Effector memory CD4-positive, alpha-beta T cell (primary cell): ENCODE results near the gene ERFL.
"Not testable (repeated sequence)": the region's sequence is repeated elsewhere in the genome, so short reads cannot be mapped to it uniquely, and the experiment has no call there.

Source experiments
- DNase-seq, 3 donors: peaks; one replicate each; pipeline ENCODE4 v3.0.0-alpha.2; 2020
- H3K27ac ChIP-seq: 2 replicates; pipeline ENCODE4 v1.7.0; 2013; ENCODE audit warnings: mild to moderate bottlenecking, low read length, moderate library complexity; ENCODE audit not compliant: insufficient read depth, poor library complexity, severe bottlenecking
- H3K27me3 ChIP-seq: replicated peaks from 2 replicates; pipeline ENCODE4 v1.7.0; 2013; ENCODE audit warnings: mild to moderate bottlenecking, low read length; ENCODE audit not compliant: insufficient read depth, control insufficient read depth, poor library complexity, severe bottlenecking
- H3K36me3 ChIP-seq: 2 replicates; pipeline ENCODE4 v1.7.0; 2013; ENCODE audit warnings: mild to moderate bottlenecking, low read length, moderate library complexity; ENCODE audit not compliant: control insufficient read depth, insufficient read depth
- H3K4me1 ChIP-seq: 2 replicates; pipeline ENCODE4 v1.7.0; 2013; ENCODE audit warnings: low read length, mild to moderate bottlenecking; ENCODE audit not compliant: control insufficient read depth, insufficient read depth, poor library complexity, severe bottlenecking
- H3K4me3 ChIP-seq: 2 replicates; pipeline ENCODE4 v1.7.0; 2013; ENCODE audit warnings: low read length, low read depth, mild to moderate bottlenecking; ENCODE audit not compliant: insufficient read depth, poor library complexity, severe bottlenecking
- H3K9me3 ChIP-seq: 2 replicates; pipeline ENCODE4 v1.7.0; 2013; ENCODE audit warnings: mild to moderate bottlenecking, low read length, moderate library complexity; ENCODE audit not compliant: control insufficient read depth

The ERFL gene

DNA sequence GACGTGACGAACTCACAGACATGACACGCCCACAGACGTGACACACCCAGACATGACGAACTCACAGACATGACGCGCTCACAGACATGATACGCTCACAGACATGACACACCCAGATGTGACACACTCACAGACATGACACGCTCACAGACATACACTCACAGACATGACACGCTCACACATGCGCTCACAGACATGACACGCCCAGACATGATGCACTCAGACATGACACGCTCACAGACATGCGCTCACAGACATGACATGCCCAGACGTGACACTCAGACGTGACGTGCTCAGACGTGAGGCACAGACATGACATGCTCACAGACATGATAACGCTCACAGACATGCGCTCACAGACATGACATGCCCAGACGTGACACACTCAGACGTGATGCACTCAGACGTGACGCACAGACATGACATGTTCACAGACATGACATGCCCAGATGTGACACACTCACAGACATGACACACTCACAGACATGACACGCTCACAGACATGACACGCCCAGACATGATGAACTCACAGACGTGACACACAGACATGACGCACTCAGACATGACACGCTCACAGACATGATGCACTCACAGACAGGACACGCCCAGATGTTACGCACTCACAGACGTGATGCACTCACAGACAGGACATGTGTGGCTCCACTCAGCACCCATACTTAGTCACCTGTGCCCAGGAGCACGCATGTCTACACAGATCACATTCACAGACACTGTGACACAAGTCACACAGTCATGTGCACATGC lies 8.1 kb downstream of the ERFL start:
- Histone ChIP-seq H3K27ac (no peak overlapping the region), H3K4me3 (no peak overlapping the region), H3K9me3 (no peaks in the 10 kb centered on the region), H3K27me3 (peaks cover 9% of the 10 kb centered on the region), H3K36me3 (no peaks in the 10 kb centered on the region), H3K4me1 (peaks cover 9% of the 10 kb centered on the region)
- no peak for DNase-seq

DNA sequence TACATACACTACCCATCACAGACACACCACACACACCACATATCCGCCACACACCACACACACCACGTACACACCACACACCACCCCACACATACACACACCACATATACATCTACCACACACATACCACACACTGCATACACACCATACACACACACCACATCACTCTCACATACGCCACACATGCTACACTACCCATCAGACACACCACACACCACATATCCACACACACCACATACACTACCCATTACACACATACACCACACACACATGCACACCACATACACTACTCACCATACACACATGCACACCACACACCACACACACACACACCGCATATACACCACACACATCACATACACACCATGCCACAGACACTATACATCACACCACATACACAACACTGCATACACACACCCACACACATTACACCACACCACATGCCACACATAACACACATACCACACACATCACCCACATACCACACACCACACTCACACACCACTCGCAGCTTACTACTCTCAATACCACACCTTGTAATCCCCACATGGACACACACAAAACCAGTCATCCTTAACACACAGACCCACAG lies 9.5 kb downstream of the ERFL start:
- H3K27ac ChIP-seq, result no peak overlapping the region
- H3K4me1 ChIP-seq, result peaks cover 21% of the 10 kb centered on the region
- no peak overlapping the region for H3K4me3 ChIP-seq
- DNase-seq, result no peak
- H3K27me3 ChIP-seq, result peaks cover 15% of the 10 kb centered on the region
- no peaks in the 10 kb centered on the region for H3K36me3 ChIP-seq
- H3K9me3 ChIP-seq, result no peaks in the 10 kb centered on the region

DNA sequence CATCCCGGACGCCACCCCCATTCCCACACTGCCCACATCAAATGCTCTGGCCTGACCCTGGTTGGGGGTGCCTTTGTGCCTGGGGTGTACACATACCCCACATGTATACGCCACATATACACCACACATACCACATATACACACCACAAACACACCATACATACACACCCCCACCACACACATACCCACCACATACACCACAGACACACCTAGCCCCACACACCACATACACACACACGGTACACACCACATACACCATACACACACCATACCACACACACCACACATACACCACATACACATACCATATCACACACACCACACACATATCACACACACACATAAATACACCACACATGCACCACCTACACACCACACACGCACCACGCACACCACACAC lies 10.2 kb downstream of the ERFL start:
- Histone ChIP-seq H3K9me3 (no peaks in the 10 kb centered on the region), H3K4me3 (no peak overlapping the region), H3K4me1 (peaks cover 26% of the 10 kb centered on the region)

DNA sequence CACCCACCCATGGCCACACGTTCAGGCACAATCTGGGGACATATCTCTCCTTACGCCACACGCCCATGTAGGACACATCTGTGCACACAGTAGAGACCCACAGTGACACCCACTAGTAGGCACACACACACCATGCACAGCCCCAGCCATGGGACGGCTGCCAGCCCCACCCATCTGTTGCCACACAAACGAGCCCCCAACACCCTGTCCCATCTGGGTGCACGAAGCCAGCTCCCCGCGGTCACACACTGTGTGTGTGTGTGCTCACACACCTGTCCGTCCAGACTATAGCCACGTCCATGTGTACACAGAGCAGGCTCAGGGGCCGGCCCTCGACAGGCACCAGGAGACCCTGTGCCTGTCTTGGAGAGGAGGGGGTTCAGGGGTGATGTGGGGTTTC lies 10.6 kb downstream of the ERFL start:
- DNase-seq, result no peak
- no peaks in the 10 kb centered on the region for H3K9me3 ChIP-seq
- no peak overlapping the region for H3K4me3 ChIP-seq
- no peak overlapping the region for H3K27ac ChIP-seq
- peaks cover 30% of the 10 kb centered on the region for H3K4me1 ChIP-seq
- no peaks in the 10 kb centered on the region for H3K36me3 ChIP-seq
- peaks cover 20% of the 10 kb centered on the region for H3K27me3 ChIP-seq

More for the DNA sequence above, 10.2 kb downstream of the ERFL start:
- no peaks in the 10 kb centered on the region for H3K36me3 ChIP-seq
- no peak for DNase-seq
- peaks cover 20% of the 10 kb centered on the region for H3K27me3 ChIP-seq
- H3K27ac ChIP-seq, result no peak overlapping the region

DNA sequence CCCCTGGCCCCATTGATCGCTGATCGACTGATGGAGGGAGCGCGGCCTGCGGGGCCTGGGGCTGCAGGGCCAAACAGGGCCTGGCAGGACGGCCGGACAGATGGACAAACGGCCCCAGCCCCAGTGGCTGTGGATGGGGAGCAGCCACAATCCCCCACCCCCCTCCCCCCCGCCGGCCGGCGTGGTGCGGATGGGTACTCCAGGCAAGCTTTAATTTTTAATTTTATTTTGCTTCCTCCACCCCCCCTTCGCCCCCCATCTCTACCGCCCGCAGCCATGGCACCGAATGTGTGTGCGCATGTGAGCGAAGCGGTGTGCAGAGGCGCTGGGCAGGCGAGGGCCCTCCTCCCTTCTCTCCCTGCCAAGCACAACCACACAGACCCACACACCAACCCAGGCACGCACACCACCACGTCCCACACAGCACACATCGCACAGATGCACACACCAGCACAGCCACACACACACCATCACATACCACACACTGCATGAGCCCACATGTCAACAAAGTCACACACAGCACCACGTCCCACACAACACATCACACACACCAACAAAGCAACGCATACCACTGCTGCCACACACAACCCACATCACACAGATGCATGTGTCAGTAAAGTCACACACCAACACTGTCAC lies 12.4 kb downstream of the ERFL start:
- Histone ChIP-seq H3K9me3 (no peaks in the 10 kb centered on the region), H3K4me3 (peak overlapping the region; percentile 33), H3K27ac (no peak overlapping the region), H3K36me3 (no peaks in the 10 kb centered on the region), H3K4me1 (peaks cover 42% of the 10 kb centered on the region), H3K27me3 (peaks cover 20% of the 10 kb centered on the region)
- no peak for DNase-seq

DNA sequence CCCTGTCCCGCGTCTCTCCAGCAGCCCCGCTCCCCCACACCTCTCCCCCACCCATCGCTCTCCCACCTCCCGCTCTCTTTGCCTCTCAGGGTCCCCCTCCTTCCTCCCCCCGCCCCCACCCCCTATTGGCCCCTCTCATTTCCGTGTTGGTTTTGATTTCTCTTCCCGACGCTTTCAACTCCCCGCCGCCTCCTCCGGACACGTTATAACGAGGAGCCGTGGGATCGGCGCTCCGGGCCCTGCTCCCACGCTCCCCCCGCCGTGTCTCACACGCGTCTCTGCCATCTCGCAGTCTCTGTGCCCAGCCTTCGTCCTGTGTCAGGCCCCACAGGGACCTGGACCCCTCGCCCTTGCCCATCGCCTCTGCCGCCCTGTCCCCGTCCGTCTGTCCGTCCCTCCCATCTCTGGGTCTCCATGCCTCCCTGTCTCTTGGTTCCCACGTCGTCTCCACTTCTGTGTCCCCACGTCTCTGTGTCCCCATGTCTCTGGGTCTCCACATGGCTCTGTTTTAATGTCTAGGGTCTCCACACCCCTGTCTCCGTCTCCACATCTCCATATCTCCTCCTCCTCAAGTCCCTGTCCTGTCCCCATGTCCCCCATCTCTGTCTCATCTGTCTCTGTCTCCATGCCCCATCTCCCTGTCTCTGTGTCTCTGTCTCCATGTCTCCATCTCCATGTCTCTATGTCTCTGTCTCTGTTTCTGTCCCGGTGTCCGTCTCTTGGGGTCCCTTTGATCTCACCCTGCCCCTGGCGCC lies 13.1 kb downstream of the ERFL start:
- Histone ChIP-seq H3K27me3 (peaks cover 20% of the 10 kb centered on the region), H3K9me3 (no peaks in the 10 kb centered on the region), H3K27ac (no peak overlapping the region), H3K4me1 (peaks cover 42% of the 10 kb centered on the region), H3K36me3 (no peaks in the 10 kb centered on the region), H3K4me3 (peak overlapping the region; percentile 33)
- no peak for DNase-seq

DNA sequence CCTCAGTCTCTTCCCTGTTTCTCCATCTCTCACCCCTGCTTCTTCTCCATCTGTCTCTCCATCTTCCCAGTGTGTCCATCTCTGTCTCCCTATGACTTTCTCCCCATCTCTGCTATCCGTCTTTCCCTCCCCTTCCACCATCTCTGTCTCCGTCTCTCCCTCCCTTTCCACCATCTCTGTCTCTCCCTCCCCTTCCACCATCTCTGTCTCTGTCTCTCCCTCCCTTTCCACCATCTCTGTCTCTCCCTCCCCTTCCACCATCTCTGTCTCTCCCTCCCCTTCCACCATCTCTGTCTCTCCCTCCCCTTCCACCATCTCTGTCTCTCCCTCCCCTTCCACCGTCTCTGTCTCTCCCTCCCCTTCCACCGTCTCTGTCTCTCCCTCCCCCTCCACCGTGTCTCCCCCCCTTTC lies 13.8 kb downstream of the ERFL start:
- not testable (repeated sequence) for H3K27ac ChIP-seq, H3K4me3 ChIP-seq, H3K9me3 ChIP-seq, DNase-seq, H3K36me3 ChIP-seq
- peaks cover 42% of the 10 kb centered on the region for H3K4me1 ChIP-seq
- H3K27me3 ChIP-seq, result peaks cover 20% of the 10 kb centered on the region

DNA sequence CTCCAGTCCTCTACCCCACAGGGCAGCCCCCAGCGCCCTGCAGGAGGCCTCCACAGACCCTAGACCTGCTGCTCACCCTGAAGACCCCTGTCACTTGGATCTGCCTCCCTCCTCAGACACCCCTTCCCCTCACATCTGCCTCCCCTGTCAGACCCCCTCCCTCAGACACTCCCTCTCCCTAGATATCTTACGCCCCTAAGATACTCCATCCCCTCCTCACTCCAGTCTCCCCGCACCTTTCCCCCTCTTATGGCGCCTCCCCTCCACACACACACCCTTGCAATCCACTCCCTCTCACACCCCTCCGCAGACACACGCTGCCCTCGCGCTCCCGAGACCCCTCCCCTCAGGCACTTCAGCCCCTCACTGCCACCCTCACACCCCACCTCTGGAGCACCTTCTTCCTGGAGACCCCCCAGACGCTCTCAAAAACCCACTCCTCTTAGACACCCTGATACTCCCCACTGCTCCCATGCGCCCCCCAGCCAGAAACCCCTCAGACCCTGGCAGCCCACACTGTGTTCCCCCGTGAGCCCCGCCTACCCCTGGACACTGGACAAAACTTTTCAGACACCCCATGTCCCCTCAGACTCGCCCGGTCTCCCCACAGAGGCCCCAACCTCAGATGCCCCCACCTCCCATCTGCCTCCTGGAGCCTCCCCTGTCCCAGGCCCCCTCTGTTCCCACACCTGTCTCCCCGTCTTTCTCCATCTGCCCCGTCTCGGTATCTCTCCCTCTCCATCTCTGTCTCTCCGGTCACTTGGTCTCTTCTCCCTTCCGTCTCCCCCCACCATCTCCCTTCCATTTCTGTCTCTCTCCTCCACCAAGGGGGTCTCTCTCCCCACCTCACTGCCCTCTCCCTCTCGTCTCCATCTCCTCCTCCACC lies 14.5 kb downstream of the ERFL start:
- peaks cover 42% of the 10 kb centered on the region for H3K4me1 ChIP-seq

DNA sequence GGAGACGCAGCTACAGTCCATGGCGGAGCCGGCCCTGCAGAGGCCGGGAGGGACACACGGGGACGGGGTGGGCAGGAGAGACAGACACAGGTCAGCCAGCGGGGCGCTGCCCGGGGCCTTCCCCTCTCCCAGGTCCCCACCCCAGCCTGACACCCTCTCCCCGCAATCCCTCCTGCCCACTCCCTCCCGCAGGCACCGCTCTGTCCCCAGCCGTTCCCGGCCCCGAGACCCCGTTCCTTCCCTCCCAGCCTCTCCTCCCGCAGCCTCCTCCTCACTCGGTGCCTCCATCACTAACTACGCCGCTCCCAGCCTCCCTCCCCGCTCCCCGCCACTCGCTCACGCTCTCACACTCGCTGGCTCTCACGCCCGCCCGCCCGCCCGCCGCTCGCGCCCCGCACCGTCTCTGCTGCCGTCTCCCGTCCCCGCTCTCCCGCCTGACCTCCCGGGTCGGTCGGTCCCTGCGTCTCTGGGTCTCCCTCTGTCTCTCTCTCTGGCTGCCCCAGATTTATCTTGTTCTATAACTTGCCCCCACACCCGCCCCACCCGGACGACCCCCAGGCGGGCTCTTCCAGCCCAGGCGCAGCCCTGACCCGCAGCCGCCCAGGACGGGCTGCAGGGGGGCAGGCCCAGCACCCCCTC lies 15.2 kb downstream of the ERFL start:
- Histone ChIP-seq H3K4me1 (peaks cover 42% of the 10 kb centered on the region), H3K27me3 (peaks cover 20% of the 10 kb centered on the region), H3K27ac (no peak overlapping the region), H3K4me3 (no peak overlapping the region), H3K36me3 (no peaks in the 10 kb centered on the region), H3K9me3 (no peaks in the 10 kb centered on the region)
- DNase-seq, result no peak

More for the DNA sequence above, 14.5 kb downstream of the ERFL start:
- Histone ChIP-seq H3K36me3 (no peaks in the 10 kb centered on the region), H3K27ac (no peak overlapping the region), H3K9me3 (no peaks in the 10 kb centered on the region), H3K27me3 (peaks cover 20% of the 10 kb centered on the region), H3K4me3 (no peak overlapping the region)
- no peak for DNase-seq
